Measurements from ENCODE around the gene TNFRSF13B. TPM values are rescaled to one million over a fixed set of nuclear protein-coding genes. Genes with fewer than 3 reads are reported as not detected.
A peak's percentile ranks its signal among the peaks of the same experiment; 100 is the strongest.

TNFRSF13B gene
- total RNA-seq, 6 donors from 2014 or later, result 0.57 to 6.3 (median 2.1) TPM; not detected in 1

GRCh38 chr17:16925461-16926060, 46.4 kb downstream of the TNFRSF13B start:
- no peak for ATAC-seq (ENCODE audit: low FRiP score in 2 of 2)
- TF ChIP-seq CTCF (IDR thresholded peaks at IDR 0.05) (no peak), POLR2A (IDR thresholded peaks at IDR 0.05) (no peak), POLR2AphosphoS5 (IDR thresholded peaks at IDR 0.05) (no peak), EP300 (IDR thresholded peaks at IDR 0.05) (no peak)
- no peak for DNase-seq
- H3K9me3 ChIP-seq, result no peaks in the 10 kb centered on the region
- no peaks in the 10 kb centered on the region for H3K27me3 ChIP-seq
- peaks cover 0 to 6% (median 0%) of the 10 kb centered on the region in 4 donors for H3K4me1 ChIP-seq
- no peak overlapping the region for H3K4me3 ChIP-seq
- H3K27ac ChIP-seq, result no peak overlapping the region
- no peaks in the 10 kb centered on the region for H3K36me3 ChIP-seq
- 91% methylated on average over 6 to 14 of the region's 15 CpGs for WGBS, 2 donors

- no peak overlapping the region for H3K4me3 ChIP-seq
- ATAC-seq (ENCODE audit: low FRiP score in 2 of 2), result no peak
These were observed 47.0 kb downstream of the TNFRSF13B start for GRCh38 chr17:16924696-16925440.

DNA sequence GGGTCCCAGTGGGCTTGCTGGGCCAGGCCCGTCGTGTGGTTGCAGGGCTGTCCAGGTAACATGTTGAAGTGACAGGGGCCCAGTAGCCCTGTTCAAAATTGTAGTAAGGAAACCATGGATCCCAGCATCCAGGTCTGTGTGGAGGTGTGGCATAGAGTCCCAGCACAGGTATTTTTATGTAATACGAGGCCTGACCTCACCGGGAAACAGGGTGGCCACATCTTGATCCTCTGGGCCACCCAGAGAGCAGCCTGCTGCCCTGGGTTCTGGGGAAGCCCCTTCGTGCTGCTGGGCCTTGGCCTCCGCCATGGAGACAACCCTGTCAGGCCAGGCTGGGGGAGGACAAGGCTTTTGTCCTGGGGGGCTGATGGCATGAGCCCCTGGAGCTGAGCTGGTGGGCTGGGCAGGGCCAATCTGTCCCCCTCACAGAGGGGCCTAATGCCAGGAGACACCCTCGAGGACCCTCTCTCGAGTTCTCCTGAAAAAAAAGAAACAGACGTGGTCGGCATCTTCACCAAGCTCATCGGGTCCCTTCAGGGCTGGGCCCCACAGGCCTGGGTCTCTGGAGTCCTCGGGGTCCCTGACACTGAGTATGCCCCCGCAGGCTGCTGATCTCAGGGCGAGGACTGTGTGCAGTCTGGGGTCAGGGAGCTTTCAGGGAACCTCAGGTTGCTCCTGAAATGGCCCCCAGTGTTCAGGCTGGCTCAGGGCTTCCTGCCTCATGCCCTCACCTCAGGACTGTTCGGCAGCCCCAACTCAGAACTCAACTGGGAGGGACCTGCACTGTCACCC, 47.8 kb downstream of the TNFRSF13B start:
- H3K36me3 ChIP-seq, result no peaks in the 10 kb centered on the region
- no peaks in the 10 kb centered on the region for H3K27me3 ChIP-seq
- DNase-seq (peak in 1 of 2 donors; percentile 17), ATAC-seq (ENCODE audit: low FRiP score in 2 of 2) (no peak)
- H3K9me3 ChIP-seq, result no peaks in the 10 kb centered on the region
- TF ChIP-seq POLR2AphosphoS5 (IDR thresholded peaks at IDR 0.05), result no peak
- TF ChIP-seq CTCF (IDR thresholded peaks at IDR 0.05), result no peak
- no peak for TF ChIP-seq EP300 (IDR thresholded peaks at IDR 0.05)
- no peak for TF ChIP-seq POLR2A (IDR thresholded peaks at IDR 0.05)
- peaks cover 0 to 6% (median 0%) of the 10 kb centered on the region in 4 donors for H3K4me1 ChIP-seq
- H3K4me3 ChIP-seq, result no peak overlapping the region
- no peak overlapping the region for H3K27ac ChIP-seq
- WGBS, 2 donors, result 91 to 92% methylated on average over 9 to 14 of the region's 15 CpGs

More at GRCh38 chr17:16924696-16925440, 47.0 kb downstream of the TNFRSF13B start:
- no peaks in the 10 kb centered on the region for H3K36me3 ChIP-seq
- DNase-seq, result peak in 1 of 2 donors; percentile 3
- no peak overlapping the region for H3K27ac ChIP-seq
- H3K4me1 ChIP-seq, result peaks cover 0 to 6% (median 0%) of the 10 kb centered on the region in 4 donors
- no peak for TF ChIP-seq POLR2A (IDR thresholded peaks at IDR 0.05)
- TF ChIP-seq CTCF (IDR thresholded peaks at IDR 0.05), result no peak
- no peak for TF ChIP-seq POLR2AphosphoS5 (IDR thresholded peaks at IDR 0.05)
- no peak for TF ChIP-seq EP300 (IDR thresholded peaks at IDR 0.05)
- H3K27me3 ChIP-seq, result no peaks in the 10 kb centered on the region
- no peaks in the 10 kb centered on the region for H3K9me3 ChIP-seq
- WGBS, 2 donors, result 83 to 88% methylated on average over 7 to 9 of the region's 10 CpGs

- TF ChIP-seq CTCF (IDR thresholded peaks at IDR 0.05) (no peak), POLR2A (IDR thresholded peaks at IDR 0.05) (no peak), POLR2AphosphoS5 (IDR thresholded peaks at IDR 0.05) (no peak), EP300 (IDR thresholded peaks at IDR 0.05) (no peak)
- no peaks in the 10 kb centered on the region for H3K36me3 ChIP-seq
These were observed 48.6 kb downstream of the TNFRSF13B start for GRCh38 chr17:16923097-16923903.

More at GRCh38 chr17:16923097-16923903, 48.6 kb downstream of the TNFRSF13B start:
- Histone ChIP-seq H3K4me1 (peaks cover 0 to 8% (median 0%) of the 10 kb centered on the region in 4 donors), H3K4me3 (no peak overlapping the region), H3K27me3 (no peaks in the 10 kb centered on the region), H3K9me3 (no peaks in the 10 kb centered on the region), H3K27ac (no peak overlapping the region)
- DNase-seq (peak; percentile 20 to 66), ATAC-seq (ENCODE audit: low FRiP score in 2 of 2) (no peak)
- 89 to 91% methylated on average over 10 to 16 of the region's 17 CpGs for WGBS, 2 donors
